ENCODE data around the gene MAML2. TPM values are rescaled to one million over a fixed set of nuclear protein-coding genes. Genes with fewer than 3 reads are reported as not detected.

MAML2 gene
- total RNA-seq, 5 donors from 2014 or later (not counting 1 experiment from before 2014, with no cell fraction given) = 30.4 to 66.7 (median 35.1) TPM

GRCh38 chr11:96263238-96263763 lies 79.7 kb downstream of the MAML2 start:
- no peaks in the 10 kb centered on the region for H3K36me3 ChIP-seq (ENCODE audit: control insufficient read depth in 2 of 2, extremely low read depth in 1 of 2, insufficient read depth in 1 of 2, low read length in 1 of 2)
- H3K27ac ChIP-seq (ENCODE audit: low read length) = no peak overlapping the region
- H3K4me3 ChIP-seq (ENCODE audit: control insufficient read depth in 1 of 2, extremely low read depth in 1 of 2, low read length in 1 of 2) = no peak overlapping the region
- Mint-ChIP-seq H3K27me3 (no peaks in the 10 kb centered on the region), H3K4me1 (peaks cover 92 to 95% (median 94%) of the 10 kb centered on the region in 3 donors), H3K4me3 (no peak overlapping the region), H3K9me3 (no peaks in the 10 kb centered on the region), H3K27ac (peak overlapping the region; percentile 81 to 96), H3K36me3 (peaks cover 12% of the 10 kb centered on the region)
- ATAC-seq (replicated peaks in 1 of 4) (no peak), DNase-seq (no peak)
- H3K27me3 ChIP-seq (replicated peaks in 1 of 2; ENCODE audit: control insufficient read depth in 2 of 2, extremely low read depth in 1 of 2, insufficient read depth in 2 of 2, low read length in 1 of 2) = no peaks in the 10 kb centered on the region
- ChIA-PET POLR2A (no interaction called here), CTCF (interaction anchor here (0.6 to 1.9 kb wide), 2 partner anchors 80 to 101 kb away, joined by 3 to 13 read pairs; partner anchors contain the start of gene MAML2 (in 1 of the 2))
- H3K4me1 ChIP-seq (ENCODE audit: control insufficient read depth in 1 of 2, extremely low read depth in 1 of 2, insufficient read depth in 2 of 2, low read length in 2 of 2) = peaks cover 48 to 53% of the 10 kb centered on the region in 2 experiments
- no peaks in the 10 kb centered on the region for H3K9me3 ChIP-seq

GRCh38 chr11:96260532-96260931 lies 82.5 kb downstream of the MAML2 start:
- H3K27ac ChIP-seq (ENCODE audit: low read length) = peak overlapping the region; percentile 88
- no peaks in the 10 kb centered on the region for H3K27me3 Mint-ChIP-seq
- H3K27ac Mint-ChIP-seq = peak overlapping the region; percentile 100
- ATAC-seq (replicated peaks in 1 of 4) (no peak), DNase-seq (no peak)
- H3K36me3 ChIP-seq (ENCODE audit: control insufficient read depth in 2 of 2, extremely low read depth in 1 of 2, insufficient read depth in 1 of 2, low read length in 1 of 2) = no peaks in the 10 kb centered on the region
- WGBS (ENCODE audit: insufficient coverage) = no CpG with 5 or more reads among the region's 2 CpGs
- H3K4me3 ChIP-seq (ENCODE audit: control insufficient read depth in 1 of 2, extremely low read depth in 1 of 2, low read length in 1 of 2) = no peak overlapping the region
- H3K4me1 ChIP-seq (ENCODE audit: control insufficient read depth in 1 of 2, extremely low read depth in 1 of 2, insufficient read depth in 2 of 2, low read length in 2 of 2) = peaks cover 49 to 63% of the 10 kb centered on the region in 2 experiments
- peaks cover 12% of the 10 kb centered on the region for H3K36me3 Mint-ChIP-seq
- H3K4me3 Mint-ChIP-seq = peak overlapping the region in 1 of 3 donors; percentile 73
- H3K4me1 Mint-ChIP-seq = peaks cover 91 to 95% (median 94%) of the 10 kb centered on the region in 3 donors
- ChIA-PET POLR2A (interaction anchor here in 1 of 2 donors (1.0 kb wide), 1 partner anchor 16 kb away, joined by 8 read pairs; no protein-coding TSS in a partner anchor), CTCF (interaction anchor here in 1 of 2 donors (0.7 to 1.1 kb wide), 3 partner anchors 78 to 198 kb away, joined by 3 to 4 read pairs (median 4); partner anchors contain the start of gene MAML2)
- H3K9me3 ChIP-seq = no peaks in the 10 kb centered on the region
- H3K9me3 Mint-ChIP-seq = no peaks in the 10 kb centered on the region
- no peaks in the 10 kb centered on the region for H3K27me3 ChIP-seq (replicated peaks in 1 of 2; ENCODE audit: control insufficient read depth in 2 of 2, extremely low read depth in 1 of 2, insufficient read depth in 2 of 2, low read length in 1 of 2)

GRCh38 chr11:96260067-96260511 lies 82.9 kb downstream of the MAML2 start:
- no peak for ATAC-seq (replicated peaks in 1 of 4)
- Histone ChIP-seq H3K9me3 (no peaks in the 10 kb centered on the region), H3K27me3 (replicated peaks in 1 of 2; ENCODE audit: control insufficient read depth in 2 of 2, extremely low read depth in 1 of 2, insufficient read depth in 2 of 2, low read length in 1 of 2) (no peaks in the 10 kb centered on the region), H3K4me3 (ENCODE audit: control insufficient read depth in 1 of 2, extremely low read depth in 1 of 2, low read length in 1 of 2) (no peak overlapping the region), H3K4me1 (ENCODE audit: control insufficient read depth in 1 of 2, extremely low read depth in 1 of 2, insufficient read depth in 2 of 2, low read length in 2 of 2) (peaks cover 50 to 68% of the 10 kb centered on the region in 2 experiments), H3K36me3 (ENCODE audit: control insufficient read depth in 2 of 2, extremely low read depth in 1 of 2, insufficient read depth in 1 of 2, low read length in 1 of 2) (no peaks in the 10 kb centered on the region), H3K27ac (ENCODE audit: low read length) (peak overlapping the region; percentile 88)
- H3K4me3 Mint-ChIP-seq = peak overlapping the region in 1 of 3 donors; percentile 73
- peak overlapping the region; percentile 100 for H3K27ac Mint-ChIP-seq
- no CpG with 5 or more reads among the region's 3 CpGs for WGBS (ENCODE audit: insufficient coverage)
- ChIA-PET POLR2A (interaction anchor here in 1 of 2 donors (1.0 kb wide), 1 partner anchor 16 kb away, joined by 8 read pairs; no protein-coding TSS in a partner anchor), CTCF (interaction anchor here in 1 of 2 donors (0.7 kb wide), 2 partner anchors 78 to 83 kb away, joined by 3 to 4 read pairs; partner anchors contain the start of gene MAML2)
- peaks cover 12% of the 10 kb centered on the region for H3K36me3 Mint-ChIP-seq
- no peak for DNase-seq
- peaks cover 91 to 95% (median 94%) of the 10 kb centered on the region in 3 donors for H3K4me1 Mint-ChIP-seq
- H3K9me3 Mint-ChIP-seq = no peaks in the 10 kb centered on the region
- H3K27me3 Mint-ChIP-seq = no peaks in the 10 kb centered on the region

GRCh38 chr11:96259134-96259830 lies 83.7 kb downstream of the MAML2 start:
- peak overlapping the region in 2 of 3 donors; percentile 6 to 73 for H3K4me3 Mint-ChIP-seq
- H3K27me3 ChIP-seq (replicated peaks in 1 of 2; ENCODE audit: control insufficient read depth in 2 of 2, extremely low read depth in 1 of 2, insufficient read depth in 2 of 2, low read length in 1 of 2) = no peaks in the 10 kb centered on the region
- H3K27ac Mint-ChIP-seq = peak overlapping the region; percentile 100
- no CpG with 5 or more reads among the region's 4 CpGs for WGBS (ENCODE audit: insufficient coverage)
- no peaks in the 10 kb centered on the region for H3K36me3 ChIP-seq (ENCODE audit: control insufficient read depth in 2 of 2, extremely low read depth in 1 of 2, insufficient read depth in 1 of 2, low read length in 1 of 2)
- no peak for DNase-seq
- no peaks in the 10 kb centered on the region for H3K27me3 Mint-ChIP-seq
- H3K4me3 ChIP-seq (ENCODE audit: control insufficient read depth in 1 of 2, extremely low read depth in 1 of 2, low read length in 1 of 2) = no peak overlapping the region
- POLR2A ChIA-PET = interaction anchor here in 1 of 2 donors (0.7 kb wide), 1 partner anchor 150 kb away, joined by 3 read pairs; no protein-coding TSS in a partner anchor
- H3K27ac ChIP-seq (ENCODE audit: low read length) = peak overlapping the region; percentile 88
- peak in 1 of 4 experiments; percentile 17 for ATAC-seq (replicated peaks in 1 of 4)
- H3K9me3 ChIP-seq = no peaks in the 10 kb centered on the region
- H3K9me3 Mint-ChIP-seq = no peaks in the 10 kb centered on the region
- H3K36me3 Mint-ChIP-seq = peaks cover 6% of the 10 kb centered on the region
- H3K4me1 Mint-ChIP-seq = peaks cover 91 to 93% (median 92%) of the 10 kb centered on the region in 3 donors
- CTCF ChIA-PET = interaction anchor here (0.7 to 1.8 kb wide), 4 partner anchors 7 to 83 kb away, joined by 3 to 11 read pairs (median 6); partner anchors contain the start of gene MAML2 (in 1 of the 2)
- H3K4me1 ChIP-seq (ENCODE audit: control insufficient read depth in 1 of 2, extremely low read depth in 1 of 2, insufficient read depth in 2 of 2, low read length in 2 of 2) = peaks cover 54 to 70% of the 10 kb centered on the region in 2 experiments

- ChIA-PET POLR2A (interaction anchor here in 1 of 2 donors (0.6 to 1.0 kb wide), 4 partner anchors 11 to 85 kb away, joined by 3 to 4 read pairs (median 3); no protein-coding TSS in a partner anchor), CTCF (interaction anchor here (0.5 to 1.8 kb wide), 7 partner anchors 8 to 137 kb away, joined by 3 to 11 read pairs (median 4); partner anchors contain the start of gene MAML2 (in 1 of the 2))
- H3K9me3 ChIP-seq = no peaks in the 10 kb centered on the region
- Mint-ChIP-seq H3K4me3 (peak overlapping the region; percentile 61 to 74 (median 73)), H3K27ac (peak overlapping the region; percentile 100), H3K9me3 (no peaks in the 10 kb centered on the region), H3K4me1 (peaks cover 92 to 95% (median 93%) of the 10 kb centered on the region in 3 donors), H3K27me3 (no peaks in the 10 kb centered on the region), H3K36me3 (peaks cover 6% of the 10 kb centered on the region)
- no peaks in the 10 kb centered on the region for H3K27me3 ChIP-seq (replicated peaks in 1 of 2; ENCODE audit: control insufficient read depth in 2 of 2, extremely low read depth in 1 of 2, insufficient read depth in 2 of 2, low read length in 1 of 2)
- no CpG with 5 or more reads among the region's 4 CpGs for WGBS (ENCODE audit: insufficient coverage)
- peak; percentile 82 to 86 (median 83) for ATAC-seq (replicated peaks in 1 of 4)
- peak in 34 of 35 experiments; percentile 20 to 78 (median 44) for DNase-seq
- H3K36me3 ChIP-seq (ENCODE audit: control insufficient read depth in 2 of 2, extremely low read depth in 1 of 2, insufficient read depth in 1 of 2, low read length in 1 of 2) = no peaks in the 10 kb centered on the region
- peak overlapping the region; percentile 22 to 32 for H3K4me3 ChIP-seq (ENCODE audit: control insufficient read depth in 1 of 2, extremely low read depth in 1 of 2, low read length in 1 of 2)
- peak overlapping the region; percentile 88 for H3K27ac ChIP-seq (ENCODE audit: low read length)
- peaks cover 51 to 75% of the 10 kb centered on the region in 2 experiments for H3K4me1 ChIP-seq (ENCODE audit: control insufficient read depth in 1 of 2, extremely low read depth in 1 of 2, insufficient read depth in 2 of 2, low read length in 2 of 2)
These were observed 84.7 kb downstream of the MAML2 start for GRCh38 chr11:96257972-96258934.
